Panc1 (cell line): ENCODE results near the gene TMEM138. TPM values are rescaled to one million over a fixed set of nuclear protein-coding genes. Genes with fewer than 3 reads are reported as not detected.
A peak's percentile ranks its signal among the peaks of the same experiment; 100 is the strongest.

Experiments used
- ATAC-seq: fragments of 200-7000 bp; cut with Tn5 transposase; 2 replicates; pipeline ENCODE4 v1.9.1; 2020; ENCODE audit warnings: mild to moderate bottlenecking, moderate library complexity
- BruUV-seq: library from RNA; stranded (reverse); fragments of 400-500 nt; replicated peaks from 2 replicates; lab custom pipeline; 2021; lab: Mats Ljungman, UMichigan
- CTCF ChIA-PET: fragments of 300-600 bp; sonication (Branson Sonifier 250); formaldehyde crosslinking; loops from one replicate; lab custom pipeline; 2022; ENCODE audit warnings: antibody characterized with exemption; lab: Charles Lee
- POLR2A ChIA-PET: fragments of 300-600 bp; sonication (Branson Sonifier 250); formaldehyde crosslinking; loops from one replicate; lab custom pipeline; 2022; ENCODE audit warnings: antibody characterized with exemption; lab: Charles Lee
- DNase-seq: peaks from one replicate; pipeline ENCODE4 v3.0.0-alpha.2; 2010; ENCODE audit warnings: low read depth, low spot score
- H3K27ac ChIP-seq: 2 replicates; pipeline ENCODE4 v1.5.1; 2011; ENCODE audit warnings: mild to moderate bottlenecking, low read length, inconsistent platforms
- H3K27me3 ChIP-seq: fragments of 200-500 bp; sonication (Bioruptor generic); 2 replicates; pipeline ENCODE4 v1.6.0; 2014; ENCODE audit warnings: low read length, inconsistent platforms; ENCODE audit not compliant: control insufficient read depth, insufficient read depth
- H3K36me3 ChIP-seq: fragments of 200-500 bp; sonication (Bioruptor generic); 2 replicates; pipeline ENCODE4 v1.5.1; 2014; ENCODE audit warnings: inconsistent platforms, mild to moderate bottlenecking, low read length, moderate library complexity; ENCODE audit not compliant: control insufficient read depth, insufficient read depth
- H3K4me1 ChIP-seq: 2 replicates; pipeline ENCODE4 v1.5.1; 2011; ENCODE audit warnings: inconsistent platforms, mild to moderate bottlenecking, low read length, moderate library complexity; ENCODE audit not compliant: control insufficient read depth, insufficient read depth
- H3K4me3 ChIP-seq, 2 experiments: 2 replicates each; pipeline ENCODE4 v1.5.1; 2011 to 2012; ENCODE audit warnings: low read depth in 2 of 2, low read length in 2 of 2, mild to moderate bottlenecking in 2 of 2, inconsistent platforms in 1 of 2, moderate library complexity in 1 of 2
- H3K9me3 ChIP-seq: fragments of 200-500 bp; sonication (Bioruptor generic); 2 replicates; pipeline ENCODE4 v1.5.1; 2014; ENCODE audit warnings: low read depth, mild to moderate bottlenecking, inconsistent platforms, low read length, moderate library complexity; ENCODE audit not compliant: control insufficient read depth, insufficient read depth
- POLR2AphosphoS5 ChIP-seq: IDR thresholded peaks from 2 replicates; pipeline ENCODE4 v1.6.1; 2012; ENCODE audit warnings: mild to moderate bottlenecking, low read depth, low read length, moderate library complexity
- SIN3A ChIP-seq: IDR thresholded peaks from 2 replicates; pipeline ENCODE4 v1.6.1; 2012; ENCODE audit warnings: low read depth, mild to moderate bottlenecking, low read length, moderate library complexity, borderline replicate concordance; ENCODE audit not compliant: insufficient read depth
- TCF7L2 ChIP-seq: IDR thresholded peaks from 2 replicates; pipeline ENCODE4 v1.6.1; 2011; ENCODE audit warnings: mild to moderate bottlenecking, low read depth, low read length, inconsistent platforms
- in situ Hi-C: cut with HindIII; loops from 2 replicates; pipeline ENCODE4 v1.10.0; 2016; ENCODE audit warnings: low sequenced_read_pairs, low pct_unique_long_range_greater_than_20kb
- intact Hi-C: fragments of 100-400 bp; cut with micrococcal nuclease; formaldehyde crosslinking; loops from one replicate; pipeline ENCODE4 v1.10.0; 2022; ENCODE audit not compliant: unreplicated experiment
- total RNA-seq: library from RNA; stranded (reverse); gene quantifications from one replicate; pipeline ENCODE4 v1.2.1, GENCODE V29; 2021; ENCODE audit not compliant: unreplicated experiment
- TF ChIP-seq, protein P1 (sequence below): fragments of 450-650 bp; IDR thresholded peaks from 2 replicates; pipeline ENCODE4 v1.5.1; 2017; ENCODE audit warnings: mild to moderate bottlenecking
- TF ChIP-seq, protein P2 (sequence below), 2 experiments: IDR thresholded peaks; 2 replicates each; pipeline ENCODE4 v1.6.1; 2011 to 2012; ENCODE audit warnings: low read depth in 2 of 2, control low read depth in 1 of 2, low read length in 1 of 2, mild to moderate bottlenecking in 1 of 2, moderate library complexity in 1 of 2; ENCODE audit not compliant: insufficient read depth in 1 of 2

TMEM138 gene
- total RNA-seq, 1 experiment from 2014 or later, result 86.6 TPM

DNA sequence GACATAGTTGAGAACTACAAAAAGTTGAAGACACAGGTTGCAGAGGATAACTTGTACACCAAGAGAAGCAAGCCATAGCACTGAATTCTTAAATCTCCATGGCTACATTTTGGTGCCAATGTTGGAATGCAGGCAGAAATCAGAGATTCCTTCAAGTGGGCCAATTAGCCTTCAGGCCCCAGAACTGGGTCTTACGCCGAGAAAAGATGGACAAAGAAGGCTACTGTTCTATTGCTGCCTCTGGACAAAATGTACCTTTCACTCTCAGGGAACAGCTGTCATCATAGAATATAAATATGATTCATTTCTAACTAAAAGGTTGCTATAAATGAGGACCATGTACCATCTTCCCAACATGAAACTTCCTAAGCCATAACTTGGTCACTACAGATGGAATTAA is 43.9 kb downstream of the TMEM138 start:
- no peak overlapping the region for H3K27ac ChIP-seq
- no peak overlapping the region for H3K4me3 ChIP-seq
- in situ Hi-C loops (no loop called here), intact Hi-C loops (no loop called here)
- BruUV-seq, result TSS peak; percentile 1
- ATAC-seq (no peak), DNase-seq (no peak)
- CTCF ChIA-PET, result no interaction called here
- H3K4me1 ChIP-seq, result no peaks in the 10 kb centered on the region
- H3K36me3 ChIP-seq, result peaks cover 41% of the 10 kb centered on the region
- POLR2A ChIA-PET, result no interaction called here
- no peaks in the 10 kb centered on the region for H3K27me3 ChIP-seq
- H3K9me3 ChIP-seq, result no peaks in the 10 kb centered on the region
- TF ChIP-seq SIN3A (no peak), POLR2AphosphoS5 (no peak), TCF7L2 (no peak)
- TF ChIP-seq, protein P1, sequence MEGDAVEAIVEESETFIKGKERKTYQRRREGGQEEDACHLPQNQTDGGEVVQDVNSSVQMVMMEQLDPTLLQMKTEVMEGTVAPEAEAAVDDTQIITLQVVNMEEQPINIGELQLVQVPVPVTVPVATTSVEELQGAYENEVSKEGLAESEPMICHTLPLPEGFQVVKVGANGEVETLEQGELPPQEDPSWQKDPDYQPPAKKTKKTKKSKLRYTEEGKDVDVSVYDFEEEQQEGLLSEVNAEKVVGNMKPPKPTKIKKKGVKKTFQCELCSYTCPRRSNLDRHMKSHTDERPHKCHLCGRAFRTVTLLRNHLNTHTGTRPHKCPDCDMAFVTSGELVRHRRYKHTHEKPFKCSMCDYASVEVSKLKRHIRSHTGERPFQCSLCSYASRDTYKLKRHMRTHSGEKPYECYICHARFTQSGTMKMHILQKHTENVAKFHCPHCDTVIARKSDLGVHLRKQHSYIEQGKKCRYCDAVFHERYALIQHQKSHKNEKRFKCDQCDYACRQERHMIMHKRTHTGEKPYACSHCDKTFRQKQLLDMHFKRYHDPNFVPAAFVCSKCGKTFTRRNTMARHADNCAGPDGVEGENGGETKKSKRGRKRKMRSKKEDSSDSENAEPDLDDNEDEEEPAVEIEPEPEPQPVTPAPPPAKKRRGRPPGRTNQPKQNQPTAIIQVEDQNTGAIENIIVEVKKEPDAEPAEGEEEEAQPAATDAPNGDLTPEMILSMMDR, result no peak
- TF ChIP-seq, protein P2, sequence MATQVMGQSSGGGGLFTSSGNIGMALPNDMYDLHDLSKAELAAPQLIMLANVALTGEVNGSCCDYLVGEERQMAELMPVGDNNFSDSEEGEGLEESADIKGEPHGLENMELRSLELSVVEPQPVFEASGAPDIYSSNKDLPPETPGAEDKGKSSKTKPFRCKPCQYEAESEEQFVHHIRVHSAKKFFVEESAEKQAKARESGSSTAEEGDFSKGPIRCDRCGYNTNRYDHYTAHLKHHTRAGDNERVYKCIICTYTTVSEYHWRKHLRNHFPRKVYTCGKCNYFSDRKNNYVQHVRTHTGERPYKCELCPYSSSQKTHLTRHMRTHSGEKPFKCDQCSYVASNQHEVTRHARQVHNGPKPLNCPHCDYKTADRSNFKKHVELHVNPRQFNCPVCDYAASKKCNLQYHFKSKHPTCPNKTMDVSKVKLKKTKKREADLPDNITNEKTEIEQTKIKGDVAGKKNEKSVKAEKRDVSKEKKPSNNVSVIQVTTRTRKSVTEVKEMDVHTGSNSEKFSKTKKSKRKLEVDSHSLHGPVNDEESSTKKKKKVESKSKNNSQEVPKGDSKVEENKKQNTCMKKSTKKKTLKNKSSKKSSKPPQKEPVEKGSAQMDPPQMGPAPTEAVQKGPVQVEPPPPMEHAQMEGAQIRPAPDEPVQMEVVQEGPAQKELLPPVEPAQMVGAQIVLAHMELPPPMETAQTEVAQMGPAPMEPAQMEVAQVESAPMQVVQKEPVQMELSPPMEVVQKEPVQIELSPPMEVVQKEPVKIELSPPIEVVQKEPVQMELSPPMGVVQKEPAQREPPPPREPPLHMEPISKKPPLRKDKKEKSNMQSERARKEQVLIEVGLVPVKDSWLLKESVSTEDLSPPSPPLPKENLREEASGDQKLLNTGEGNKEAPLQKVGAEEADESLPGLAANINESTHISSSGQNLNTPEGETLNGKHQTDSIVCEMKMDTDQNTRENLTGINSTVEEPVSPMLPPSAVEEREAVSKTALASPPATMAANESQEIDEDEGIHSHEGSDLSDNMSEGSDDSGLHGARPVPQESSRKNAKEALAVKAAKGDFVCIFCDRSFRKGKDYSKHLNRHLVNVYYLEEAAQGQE (IDR thresholded peaks at IDR 0.05; ENCODE audit: insufficient read depth in 1 of 2, low read depth in 2 of 2, low read length in 1 of 2), result no peak

DNA sequence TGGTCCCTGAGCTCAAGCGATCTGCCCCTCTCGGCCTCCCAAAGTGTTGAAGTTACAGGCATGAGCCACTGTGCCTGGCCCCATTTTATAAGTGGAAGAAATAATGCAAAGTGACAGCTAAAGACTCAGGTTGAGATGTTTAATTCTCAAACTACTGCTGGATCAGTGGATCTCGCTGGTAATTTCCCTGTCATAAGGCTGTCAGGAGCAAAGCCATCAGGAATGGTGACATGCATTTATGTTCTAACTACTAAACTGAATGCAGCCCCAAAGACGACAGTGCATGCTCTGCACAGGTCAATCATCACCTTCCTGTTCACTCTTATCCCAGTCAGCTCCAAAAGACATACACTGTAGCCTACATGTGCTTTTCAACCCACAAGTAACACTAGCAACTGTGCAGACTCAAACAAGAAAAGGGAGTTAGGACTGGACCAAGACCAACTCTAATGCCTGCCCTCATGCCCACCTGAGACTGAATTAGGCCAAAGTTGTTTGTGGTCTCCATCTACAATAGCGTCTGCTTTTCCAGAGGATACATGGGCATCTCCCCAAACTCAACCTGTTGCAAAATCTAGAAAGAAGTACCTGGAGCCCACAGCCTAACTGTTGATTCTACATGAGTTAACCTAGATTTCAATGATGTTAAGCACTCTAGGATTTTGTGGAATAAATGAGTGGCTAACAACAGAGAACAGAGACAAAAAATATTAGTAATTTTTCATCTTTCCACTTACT is 45.0 kb downstream of the TMEM138 start:
- Histone ChIP-seq H3K4me3 (no peak overlapping the region), H3K36me3 (peaks cover 46% of the 10 kb centered on the region), H3K27ac (no peak overlapping the region), H3K4me1 (no peaks in the 10 kb centered on the region), H3K9me3 (no peaks in the 10 kb centered on the region), H3K27me3 (no peaks in the 10 kb centered on the region)
- no peak for DNase-seq
- in situ Hi-C loops (no loop called here), intact Hi-C loops (no loop called here)
- ChIA-PET CTCF (no interaction called here), POLR2A (no interaction called here)
- ATAC-seq, result no peak
- TSS peak; percentile 12 for BruUV-seq
- TF ChIP-seq, protein P2 (IDR thresholded peaks at IDR 0.05; ENCODE audit: insufficient read depth in 1 of 2, low read depth in 2 of 2, low read length in 1 of 2), result no peak
- TF ChIP-seq TCF7L2 (no peak), POLR2AphosphoS5 (no peak; the same call in 1 of the 2 replicates), SIN3A (no peak)
- TF ChIP-seq, protein P1, result no peak
